Uterus (tissue), 2 donors: ENCODE data around the gene EIF2S2.

ENCODE experiments used
- CTCF ChIP-seq, 4 experiments: fragments of 200-600 bp in 2 of 4; fragments of 450-650 bp in 2 of 4; sonication (generic) in 2 of 4; IDR thresholded peaks; one replicate each; pipeline ENCODE4 v1.5.1; 2016 to 2019; ENCODE audit warnings: antibody characterized with exemption in 4 of 4, mild to moderate bottlenecking in 2 of 4, moderate library complexity in 1 of 4
- POLR2A ChIP-seq, 2 donors: fragments of 450-650 bp; IDR thresholded peaks; one replicate each; pipeline ENCODE4 v1.6.1; 2016; ENCODE audit warnings: antibody characterized with exemption in 2 of 2, mild to moderate bottlenecking in 1 of 2, moderate library complexity in 1 of 2

- TF ChIP-seq CTCF (IDR thresholded peaks at IDR 0.05) (no peak), POLR2A (IDR thresholded peaks at IDR 0.05) (no peak)
Measured at GRCh38 chr20:34143951-34144350, 31.9 kb upstream of the EIF2S2 start.
